ENCODE data around the gene ATG12.

- TF ChIP-seq CTCF (IDR thresholded peaks at IDR 0.05) (no peak), POLR2A (IDR thresholded peaks at IDR 0.05) (no peak)
Observed at GRCh38 chr5:115817386-115817785, 24.0 kb downstream of the ATG12 start.

Data from Peyer's patch (tissue), 4 donors.